ENCODE data around the gene SKOR1.

Gene SKOR1, protein sequence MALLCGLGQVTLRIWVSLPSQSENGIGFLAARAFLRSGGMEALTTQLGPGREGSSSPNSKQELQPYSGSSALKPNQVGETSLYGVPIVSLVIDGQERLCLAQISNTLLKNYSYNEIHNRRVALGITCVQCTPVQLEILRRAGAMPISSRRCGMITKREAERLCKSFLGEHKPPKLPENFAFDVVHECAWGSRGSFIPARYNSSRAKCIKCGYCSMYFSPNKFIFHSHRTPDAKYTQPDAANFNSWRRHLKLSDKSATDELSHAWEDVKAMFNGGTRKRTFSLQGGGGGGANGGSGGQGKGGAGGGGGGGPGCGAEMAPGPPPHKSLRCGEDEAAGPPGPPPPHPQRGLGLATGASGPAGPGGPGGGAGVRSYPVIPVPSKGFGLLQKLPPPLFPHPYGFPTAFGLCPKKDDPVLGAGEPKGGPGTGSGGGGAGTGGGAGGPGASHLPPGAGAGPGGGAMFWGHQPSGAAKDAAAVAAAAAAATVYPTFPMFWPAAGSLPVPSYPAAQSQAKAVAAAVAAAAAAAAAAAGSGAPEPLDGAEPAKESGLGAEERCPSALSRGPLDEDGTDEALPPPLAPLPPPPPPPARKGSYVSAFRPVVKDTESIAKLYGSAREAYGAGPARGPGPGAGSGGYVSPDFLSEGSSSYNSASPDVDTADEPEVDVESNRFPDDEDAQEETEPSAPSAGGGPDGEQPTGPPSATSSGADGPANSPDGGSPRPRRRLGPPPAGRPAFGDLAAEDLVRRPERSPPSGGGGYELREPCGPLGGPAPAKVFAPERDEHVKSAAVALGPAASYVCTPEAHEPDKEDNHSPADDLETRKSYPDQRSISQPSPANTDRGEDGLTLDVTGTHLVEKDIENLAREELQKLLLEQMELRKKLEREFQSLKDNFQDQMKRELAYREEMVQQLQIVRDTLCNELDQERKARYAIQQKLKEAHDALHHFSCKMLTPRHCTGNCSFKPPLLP

DNA sequence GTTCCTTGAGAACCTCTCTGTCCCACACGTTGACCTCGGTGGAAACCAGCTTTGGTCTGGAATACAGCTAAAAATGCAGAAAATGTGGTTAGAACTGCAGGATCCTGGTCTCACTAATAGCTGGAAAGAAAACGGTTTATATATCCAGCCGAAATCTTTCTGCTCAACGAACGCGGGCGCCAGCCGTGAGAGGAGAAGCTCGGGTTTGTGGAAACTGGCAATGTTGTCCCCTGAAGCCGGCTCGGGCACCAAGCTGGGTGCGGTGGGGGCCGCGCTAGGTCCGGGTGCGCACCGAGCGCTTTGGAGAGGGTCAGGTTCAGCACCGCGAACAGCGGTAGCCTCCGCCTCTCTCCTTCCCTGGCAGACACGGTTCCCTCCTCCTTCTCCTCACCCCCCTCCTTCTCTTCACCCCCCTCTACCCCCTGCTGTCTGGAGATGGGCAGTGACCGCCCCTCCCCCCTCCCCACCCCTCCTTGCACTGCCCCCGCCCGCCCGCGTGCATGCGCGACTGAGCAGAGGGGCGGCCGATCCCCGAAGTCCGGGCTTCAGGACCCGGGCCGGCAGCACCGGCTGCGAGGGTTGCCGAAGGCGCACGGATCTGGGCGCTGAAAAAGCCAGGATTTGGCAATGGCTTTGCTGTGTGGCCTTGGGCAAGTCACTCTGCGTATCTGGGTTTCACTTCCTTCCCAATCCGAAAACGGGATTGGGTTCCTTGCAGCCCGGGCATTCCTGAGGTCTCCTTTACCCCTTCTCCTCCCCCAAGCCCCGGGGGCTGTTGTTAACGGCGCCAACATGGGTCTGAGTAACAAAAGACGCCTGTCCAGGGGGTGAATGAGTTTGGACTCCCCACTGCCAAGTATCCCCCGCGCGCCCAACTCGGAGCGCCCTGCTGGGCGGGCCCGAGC, at the start of gene SKOR1:
TSS of gene SKOR1 (plus strand) at position 534 of the 905 bp plus-strand sequence. CDS start at position 628, 94 bp downstream.
- DNase-seq: peak; percentile 39

DNA sequence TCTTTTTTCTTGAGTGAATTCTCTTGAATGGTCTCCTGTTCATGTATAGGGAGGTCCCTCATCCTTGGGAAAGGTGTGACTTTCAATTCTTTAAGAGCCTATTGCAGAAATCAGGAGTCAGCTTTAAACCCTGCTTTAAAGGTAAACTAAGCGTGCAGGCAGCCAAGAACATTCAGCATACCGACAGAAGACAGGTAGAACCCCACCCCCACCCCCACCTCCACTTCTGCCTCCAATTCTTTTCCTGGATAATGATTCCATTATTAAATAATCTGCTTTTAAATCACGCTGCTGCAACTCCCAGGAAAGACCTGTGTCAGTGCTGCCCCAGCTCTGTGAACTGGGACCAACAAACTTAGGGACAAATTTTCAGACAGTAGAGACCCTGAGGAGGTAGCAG, 49.3 kb upstream of the SKOR1 start:
- no peak for DNase-seq

DNA sequence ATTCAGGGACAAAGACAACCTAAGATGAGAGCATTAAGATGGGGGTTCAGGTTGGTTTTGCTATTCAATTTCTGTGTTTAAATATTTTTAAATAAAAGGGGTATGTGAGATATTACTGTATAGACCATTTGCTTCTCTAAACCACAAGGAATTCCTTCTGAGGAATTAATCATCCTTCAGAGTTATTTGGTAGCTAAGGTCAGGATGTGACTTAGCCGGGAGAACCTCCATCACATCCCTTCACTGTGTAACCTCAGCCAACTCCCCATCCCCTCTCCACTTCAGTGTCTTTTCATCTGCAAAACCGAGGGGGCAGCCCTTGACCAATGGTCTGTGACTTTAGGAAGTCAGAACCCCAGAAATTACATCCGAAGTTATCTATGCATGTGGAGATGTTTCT, 48.7 kb upstream of the SKOR1 start:
- no peak for DNase-seq

DNA sequence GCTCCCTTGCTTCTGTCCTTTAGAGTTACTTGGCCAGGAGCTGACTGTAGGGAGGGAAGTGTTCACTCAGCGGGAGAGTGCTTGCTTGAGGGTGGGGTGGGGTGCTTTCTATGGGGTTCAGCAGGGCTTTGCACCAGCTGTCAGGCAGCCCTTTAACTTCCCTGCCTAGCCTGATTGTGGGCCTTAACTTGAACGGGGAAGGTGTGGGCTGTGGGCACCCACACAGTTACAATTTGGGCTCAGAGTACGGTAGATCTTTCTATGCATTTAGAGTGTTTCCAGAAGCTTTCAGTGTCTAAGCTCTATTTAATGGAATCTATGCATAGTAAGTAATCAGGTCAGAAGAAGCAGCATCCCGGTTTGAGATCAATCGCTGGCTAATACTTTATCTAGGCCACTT, 48.2 kb upstream of the SKOR1 start:
- DNase-seq: no peak

DNA sequence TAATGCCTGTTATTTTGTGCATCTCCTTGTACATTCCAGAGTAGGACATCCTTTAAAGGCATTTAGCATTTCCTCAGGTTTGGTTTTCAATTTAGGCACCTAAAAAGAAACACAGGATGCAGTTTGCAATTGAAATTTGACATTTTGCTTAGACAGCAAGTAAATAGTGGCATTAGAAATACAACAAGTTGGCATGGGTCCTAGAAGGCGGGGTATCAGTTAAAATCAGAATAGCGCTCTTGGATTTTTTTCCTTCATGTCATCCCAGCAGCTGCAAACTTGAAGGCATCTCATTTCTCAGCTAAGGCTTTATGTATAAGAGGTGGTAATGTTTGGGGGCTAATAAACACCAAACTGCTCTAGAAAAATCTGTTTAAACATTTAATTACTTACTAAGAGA, 47.5 kb upstream of the SKOR1 start:
- DNase-seq: no peak

DNA sequence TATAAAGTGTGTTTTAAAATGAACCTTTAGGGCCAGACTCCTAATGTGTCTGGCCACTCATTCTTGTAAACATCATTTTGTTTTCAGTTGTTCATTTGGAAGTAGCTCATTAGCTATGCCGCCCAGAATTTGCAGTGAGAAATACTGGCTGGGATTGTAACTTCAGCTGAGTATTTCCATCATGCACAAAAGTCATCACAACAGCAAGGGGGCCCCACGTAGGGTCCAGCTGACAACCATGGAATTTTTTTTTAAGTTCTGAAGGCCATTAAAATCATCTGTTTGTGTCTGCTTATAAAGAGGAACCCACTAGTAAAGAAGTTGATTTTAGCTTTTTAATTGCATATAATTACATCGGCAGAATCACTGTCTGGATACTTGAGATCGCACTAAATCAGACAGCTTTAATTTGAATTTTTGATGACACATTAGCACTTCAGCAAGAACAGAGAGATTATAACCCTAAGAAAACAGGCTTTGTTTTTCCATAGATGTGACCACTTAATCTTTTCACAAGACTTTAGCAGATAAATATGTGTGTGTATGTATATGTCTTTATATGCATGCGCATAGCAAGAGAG, 46.3 kb upstream of the SKOR1 start:
- DNase-seq: peak; percentile 41

DNA sequence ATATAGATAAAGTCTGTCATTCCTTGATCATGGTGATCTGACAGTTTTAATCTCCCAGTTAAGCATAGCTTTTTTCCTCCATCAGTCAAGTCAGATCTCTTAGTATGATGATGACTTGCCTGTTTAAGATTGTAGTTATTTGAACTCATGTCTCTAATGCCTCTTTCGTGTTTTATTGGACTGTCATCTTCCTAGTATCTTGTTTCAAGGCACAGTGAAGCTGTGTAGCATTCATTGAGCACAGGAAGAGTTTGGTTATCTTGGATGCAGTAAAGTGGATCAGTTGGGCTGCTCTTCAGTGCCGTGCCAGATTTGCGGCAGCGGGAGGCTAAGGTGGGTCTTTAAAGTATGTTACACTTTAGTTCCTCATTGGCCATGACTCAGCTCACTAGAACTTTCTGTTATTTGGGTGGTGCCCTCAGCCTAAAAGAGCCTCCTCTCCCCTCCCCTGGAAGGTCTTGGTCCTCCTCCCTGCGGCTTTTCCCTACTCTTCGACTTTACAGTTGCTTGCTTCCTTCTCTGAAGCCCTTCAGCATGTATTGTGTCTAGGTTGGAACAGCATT, 45.7 kb upstream of the SKOR1 start:
- no peak for DNase-seq

DNA sequence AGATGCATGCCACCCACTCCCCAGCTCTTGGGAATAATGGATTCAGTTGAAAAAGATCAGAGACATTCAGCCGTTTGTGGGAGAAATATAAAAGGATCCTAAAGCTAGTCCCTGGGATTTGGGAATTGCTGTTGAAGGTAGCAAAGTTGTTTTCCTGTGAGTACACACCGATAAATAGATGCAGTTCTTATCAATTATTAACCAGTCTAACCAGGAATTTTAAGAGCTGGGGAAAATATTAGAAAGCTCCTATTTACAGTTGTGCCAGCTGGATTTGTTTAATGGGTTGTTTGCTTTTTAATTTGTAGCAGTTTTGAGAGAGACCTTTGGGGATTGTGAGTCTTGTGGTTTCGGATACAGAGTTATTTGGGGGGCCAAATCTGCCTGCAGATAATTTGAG, 44.2 kb upstream of the SKOR1 start:
- DNase-seq: no peak

DNA sequence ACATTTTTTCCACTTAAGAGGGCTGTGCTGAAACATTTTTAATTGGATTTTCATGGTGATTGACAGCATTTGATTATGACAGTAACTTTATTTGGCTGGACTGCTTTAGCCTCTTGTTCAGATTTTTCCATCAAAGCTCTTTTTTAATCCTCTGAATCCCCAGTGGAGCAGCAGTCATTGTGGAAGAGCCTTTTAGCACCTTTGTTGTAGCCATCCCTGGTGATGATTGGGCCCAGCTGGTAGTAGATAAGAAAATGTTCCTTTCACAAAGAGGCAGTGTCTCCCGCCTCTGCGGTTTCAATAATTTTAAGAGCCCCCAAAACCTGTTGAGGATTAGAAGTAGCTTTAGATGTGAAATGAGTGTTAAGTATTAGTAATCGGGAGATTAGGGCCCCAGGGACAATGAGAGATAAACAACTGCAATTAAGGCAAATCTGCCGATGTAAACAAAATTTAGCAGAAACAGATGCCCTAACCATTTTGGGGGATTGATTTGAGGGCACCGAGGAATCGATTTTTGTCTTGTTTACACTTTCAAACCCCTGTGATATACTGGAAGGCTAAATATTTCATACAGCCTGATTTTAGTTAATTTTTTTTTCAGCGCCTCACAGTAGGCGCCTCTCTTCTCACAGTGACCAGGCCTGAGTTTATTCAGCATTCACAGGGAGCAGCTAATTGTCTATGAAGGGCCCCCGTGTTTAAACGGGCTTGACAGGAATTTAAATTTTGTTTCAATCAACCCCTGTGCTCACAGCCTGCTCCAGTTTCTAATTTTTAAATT, 43.2 kb upstream of the SKOR1 start:
- no peak for DNase-seq

DNA sequence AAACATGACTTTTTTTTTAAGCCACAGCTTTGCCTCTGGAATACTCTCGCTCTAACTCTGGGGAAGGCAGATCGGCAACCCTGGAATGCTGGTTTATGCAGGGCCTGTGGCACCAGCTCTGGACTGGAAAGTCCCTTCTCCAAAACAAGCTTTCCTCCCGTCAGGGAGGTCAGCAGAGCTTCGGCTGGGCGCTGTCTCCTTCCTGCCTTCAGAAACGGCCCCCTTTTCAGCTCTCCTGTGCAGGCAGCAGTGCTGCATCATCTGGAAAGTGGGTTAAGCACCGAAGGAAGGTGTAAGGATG, 42.7 kb upstream of the SKOR1 start:
- no peak for DNase-seq

DNA sequence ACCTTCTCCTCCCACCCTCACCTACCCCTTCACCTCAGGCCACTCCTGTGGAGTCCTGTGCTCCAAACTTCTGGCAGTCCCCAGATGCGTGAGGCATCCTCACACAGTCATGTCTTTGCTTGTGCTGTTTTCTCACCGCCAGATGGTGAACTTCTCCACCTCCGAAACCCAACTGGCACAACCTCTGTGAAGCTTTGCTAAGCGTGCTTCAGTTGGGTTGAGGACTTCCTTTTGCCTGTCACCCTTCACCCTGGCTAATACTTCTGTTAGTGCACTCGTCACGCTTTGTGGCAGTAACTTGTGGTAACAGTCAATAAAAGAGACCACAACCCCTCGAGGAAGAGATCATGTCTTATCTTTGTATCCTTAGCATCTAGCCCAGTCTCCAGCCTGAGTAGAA, 42.0 kb upstream of the SKOR1 start:
- no peak for DNase-seq

DNA sequence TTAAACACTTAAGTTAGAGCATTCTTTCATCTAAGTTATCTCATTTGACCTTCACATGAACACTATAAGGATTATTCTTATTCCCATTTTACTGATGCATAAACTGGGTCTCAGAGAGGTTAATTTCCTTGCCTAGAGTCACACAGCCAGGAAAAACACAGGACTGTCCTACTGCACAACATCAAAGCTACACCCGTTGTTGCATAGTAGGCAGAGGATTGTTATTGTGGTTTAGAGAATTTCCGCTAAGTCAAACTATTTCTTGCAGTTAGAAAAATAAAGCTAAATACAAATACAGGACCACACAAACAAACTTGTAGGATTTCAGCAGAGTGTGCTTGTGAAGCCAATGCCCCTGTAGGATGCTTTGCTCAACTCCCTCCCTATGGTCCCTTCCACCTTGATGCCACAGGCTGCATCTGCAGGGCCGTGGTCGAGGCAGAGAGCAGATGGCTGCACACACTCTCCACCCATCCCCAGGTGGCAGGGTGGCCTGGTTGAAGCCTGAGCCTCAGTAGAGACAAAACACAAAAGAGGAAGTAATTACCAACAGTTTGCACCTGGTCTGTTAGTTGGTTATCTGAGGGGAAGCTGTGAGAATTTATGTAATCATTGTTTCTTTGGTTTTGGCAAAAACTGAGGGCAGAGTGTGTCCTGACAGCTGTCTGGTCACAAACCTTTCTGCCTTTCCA, 41.1 kb upstream of the SKOR1 start:
- DNase-seq: peak; percentile 83

DNA sequence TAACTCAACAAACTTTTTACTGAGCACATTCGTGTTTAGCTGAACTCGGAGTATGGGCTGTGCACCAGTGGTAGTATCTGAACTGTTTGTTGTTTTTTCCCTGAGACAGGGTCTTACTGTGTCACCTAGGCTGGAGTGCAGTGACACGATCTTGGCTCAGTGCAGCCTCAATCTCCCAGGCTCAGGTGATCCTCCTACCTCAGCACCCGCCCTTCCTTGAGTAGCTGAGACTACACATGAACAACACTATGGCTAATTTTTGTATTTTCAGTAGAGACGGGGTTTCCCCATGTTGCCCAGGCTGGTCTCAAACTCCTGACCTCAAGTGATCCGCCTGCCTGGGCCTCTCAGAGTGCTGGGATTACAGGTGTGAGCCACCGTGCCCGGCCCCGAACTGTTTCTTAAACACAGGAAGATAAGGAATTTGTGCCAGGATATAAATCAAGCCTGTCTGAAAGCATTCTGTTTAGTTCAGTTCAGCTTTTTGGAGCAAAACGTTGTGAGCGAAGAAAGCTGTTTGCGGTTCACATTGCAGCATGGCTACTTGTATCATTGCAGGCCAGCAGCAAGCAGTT, 40.4 kb upstream of the SKOR1 start:
- DNase-seq: no peak

DNA sequence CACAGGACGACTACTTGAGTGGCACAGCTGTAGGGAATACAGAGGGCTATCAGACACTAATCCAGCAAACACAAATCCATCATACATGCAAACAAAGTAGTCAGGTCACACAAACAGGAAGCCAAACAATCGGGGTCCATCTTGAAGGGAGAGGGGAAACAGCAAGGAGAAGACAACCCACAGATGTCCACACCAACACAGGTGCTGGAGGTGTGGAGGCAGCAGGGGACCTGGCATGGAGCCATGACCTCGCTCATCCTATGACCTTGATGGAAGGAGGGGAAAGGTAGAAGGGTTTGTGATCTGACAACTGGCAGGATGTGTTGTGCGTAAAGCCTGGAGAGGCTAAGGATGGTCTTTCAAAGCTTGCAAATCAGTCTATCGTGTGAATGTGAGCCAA, 39.9 kb upstream of the SKOR1 start:
- peak; percentile 27 for DNase-seq

DNA sequence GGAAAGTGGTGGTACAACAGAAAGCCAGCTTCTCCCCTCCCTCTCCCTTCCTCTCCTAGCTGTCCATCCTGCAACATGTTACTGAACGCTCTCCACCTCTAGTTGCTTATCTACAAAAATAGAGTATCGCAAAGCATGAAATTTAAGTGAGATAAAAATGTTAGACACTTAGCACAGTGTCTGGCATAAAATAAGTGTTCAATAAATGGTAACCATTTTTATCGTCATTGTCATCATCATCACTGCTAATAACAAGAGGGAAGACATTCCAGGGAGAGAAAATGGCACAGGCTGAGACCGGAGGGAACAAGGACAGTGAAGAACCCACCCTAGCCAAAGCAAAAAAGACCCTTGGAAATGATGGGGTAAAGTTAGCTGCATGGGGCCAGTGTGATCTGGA, 38.7 kb upstream of the SKOR1 start:
- DNase-seq: no peak

DNA sequence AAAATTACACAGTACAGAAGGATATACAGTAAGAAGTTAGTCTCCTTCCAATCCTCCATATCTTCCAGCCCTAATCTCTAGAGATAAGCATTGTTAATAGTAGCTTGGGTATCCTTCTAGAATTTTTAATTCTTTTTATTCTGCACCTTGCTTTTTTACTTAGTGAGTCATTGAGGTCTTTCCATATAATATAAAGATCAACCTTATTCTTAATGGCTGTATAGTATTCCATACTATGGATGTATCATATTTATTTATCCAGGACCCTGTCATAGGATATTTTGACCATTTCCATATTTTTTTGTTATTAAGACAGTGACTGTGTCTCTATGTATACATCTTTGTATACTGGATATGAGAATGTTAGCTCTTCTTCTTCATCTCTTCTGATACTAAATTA, 36.3 kb upstream of the SKOR1 start:
- DNase-seq: no peak

DNA sequence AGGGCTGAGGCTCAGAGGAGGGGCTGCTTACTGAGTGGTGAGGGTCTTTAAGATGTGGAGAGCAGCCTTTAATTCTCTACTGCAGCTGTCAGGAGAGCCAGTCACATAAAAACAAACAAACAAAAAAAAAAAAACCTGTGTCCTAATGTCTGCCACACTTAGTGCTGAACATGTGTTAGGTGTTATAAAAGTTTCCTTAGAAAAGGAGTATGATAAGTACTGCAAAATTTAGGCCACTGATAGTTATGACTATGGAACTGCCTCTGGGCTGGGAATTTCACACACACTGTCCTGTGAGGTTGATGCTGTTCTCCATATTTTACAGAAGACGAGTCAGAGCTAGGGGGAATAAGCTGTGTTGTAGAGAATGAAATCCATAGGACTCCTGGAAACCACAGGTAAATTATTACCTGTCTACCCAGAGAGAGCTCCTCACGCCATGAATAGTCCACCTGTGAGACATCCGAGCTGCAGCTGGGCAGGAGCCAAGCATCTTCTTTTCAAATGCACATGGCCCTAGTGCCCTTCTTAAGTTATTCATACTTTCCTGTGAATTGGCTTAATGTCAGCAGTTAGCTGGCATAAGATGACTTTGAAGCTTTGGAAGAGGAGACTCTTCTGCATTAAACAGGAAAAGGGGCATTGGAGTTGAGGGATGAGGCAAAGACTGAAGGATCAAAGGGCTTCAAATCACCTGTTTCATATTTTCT, 34.5 kb upstream of the SKOR1 start:
- DNase-seq: peak; percentile 76

DNA sequence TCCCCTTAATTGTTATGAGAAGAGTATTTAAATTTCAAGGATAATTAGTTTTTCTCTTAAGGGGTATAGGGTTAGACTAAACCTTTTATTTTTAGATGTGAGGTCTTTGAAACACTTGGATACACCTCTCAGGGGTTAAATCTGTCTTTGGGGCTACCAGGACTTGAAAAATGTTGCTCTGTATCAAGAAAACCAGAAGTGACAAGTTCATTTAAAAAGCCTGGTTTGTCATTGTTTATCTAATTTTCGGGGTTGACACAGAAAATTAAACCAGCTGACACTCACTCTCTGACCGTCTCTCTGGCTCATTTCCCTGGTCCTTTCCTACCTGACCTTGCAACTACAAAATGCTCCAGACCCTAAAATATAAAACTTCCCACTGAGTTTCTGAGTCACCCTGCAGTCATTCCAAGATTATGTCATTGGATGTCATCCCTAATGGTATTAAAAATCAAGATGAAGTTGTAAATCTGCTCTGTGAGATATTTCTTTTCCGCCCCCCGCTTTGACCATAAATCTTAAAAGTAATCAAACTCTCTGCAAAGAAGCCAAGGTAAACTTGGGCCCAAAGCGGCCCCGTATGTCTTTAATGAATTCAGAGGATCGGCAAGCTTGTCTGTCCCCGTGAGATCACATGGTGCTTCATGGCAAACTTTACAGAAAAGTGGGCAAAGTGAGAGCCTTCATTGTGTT, 32.9 kb upstream of the SKOR1 start:
- DNase-seq: no peak

Data from NCI-H69 (cell line).